ENCODE measurements around the gene CSNK1A1.
"Not testable (repeated sequence)": the region's sequence is repeated elsewhere in the genome, so short reads cannot be mapped to it uniquely, and the experiment has no call there.

Gene CSNK1A1

GRCh38 chr5:149453618-149454415 lies 97.4 kb downstream of the CSNK1A1 start:
- no peak for DNase-seq

GRCh38 chr5:149452665-149453617 lies 98.3 kb downstream of the CSNK1A1 start:
- DNase-seq = no peak

- no peak for DNase-seq
Measured at GRCh38 chr5:149452007-149452664, 99.1 kb downstream of the CSNK1A1 start.

- DNase-seq = no peak
Measured at GRCh38 chr5:149450199-149450598, 101.0 kb downstream of the CSNK1A1 start.

GRCh38 chr5:149448831-149449714 lies 102.2 kb downstream of the CSNK1A1 start:
- no peak for DNase-seq

- DNase-seq = no peak
Measured at GRCh38 chr5:149448431-149448830, 102.8 kb downstream of the CSNK1A1 start.

- no peak for DNase-seq
Measured at GRCh38 chr5:149447373-149448367, 103.6 kb downstream of the CSNK1A1 start.

GRCh38 chr5:149446794-149447193 lies 104.4 kb downstream of the CSNK1A1 start:
- not testable (repeated sequence) for DNase-seq

- no peak for DNase-seq
Measured at GRCh38 chr5:149445739-149446369, 105.4 kb downstream of the CSNK1A1 start.

- DNase-seq = no peak
Measured at GRCh38 chr5:149445343-149445738, 105.9 kb downstream of the CSNK1A1 start.

GRCh38 chr5:149444430-149444829 lies 106.8 kb downstream of the CSNK1A1 start:
- DNase-seq = not testable (repeated sequence)

GRCh38 chr5:149443210-149443609 lies 108.0 kb downstream of the CSNK1A1 start:
- DNase-seq = no peak

- peak; percentile 91 for DNase-seq
Measured at GRCh38 chr5:149442563-149443182, 108.6 kb downstream of the CSNK1A1 start.
